ENCODE measurements around the gene GMPR2. TPM values are rescaled to one million over a fixed set of nuclear protein-coding genes. Genes with fewer than 3 reads are reported as not detected.

GMPR2 gene
- total RNA-seq, 1 donor from 2014 or later, result 55.8 TPM

DNA sequence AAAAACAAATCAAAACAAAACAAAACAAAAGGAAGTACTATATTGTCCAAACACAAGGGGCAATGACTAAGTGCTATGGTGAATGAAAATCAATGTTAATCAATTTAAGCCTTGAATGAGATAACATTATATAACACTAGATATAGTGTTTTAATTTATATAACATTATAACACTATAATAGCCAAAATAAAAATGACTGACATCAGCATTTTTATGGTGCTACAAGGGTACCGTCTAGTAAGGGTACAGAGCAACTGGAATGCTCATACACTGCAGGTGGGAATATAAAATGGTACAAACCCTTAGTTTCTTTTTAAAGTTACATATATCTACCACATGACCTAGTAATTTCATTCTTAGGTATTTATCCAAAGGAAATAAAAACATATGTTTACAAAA, 6.3 kb upstream of the GMPR2 start:
- Mint-ChIP-seq H3K9me3 (ENCODE audit: unreplicated experiment) (peaks cover 3% of the 10 kb centered on the region), H3K36me3 (ENCODE audit: unreplicated experiment) (no peaks in the 10 kb centered on the region), H3K27ac (ENCODE audit: unreplicated experiment) (no peak overlapping the region), H3K27me3 (ENCODE audit: unreplicated experiment) (no peaks in the 10 kb centered on the region), H3K4me3 (ENCODE audit: unreplicated experiment) (no peak overlapping the region), H3K4me1 (ENCODE audit: low read depth, unreplicated experiment) (no peaks in the 10 kb centered on the region)
- TF ChIP-seq, protein P1, sequence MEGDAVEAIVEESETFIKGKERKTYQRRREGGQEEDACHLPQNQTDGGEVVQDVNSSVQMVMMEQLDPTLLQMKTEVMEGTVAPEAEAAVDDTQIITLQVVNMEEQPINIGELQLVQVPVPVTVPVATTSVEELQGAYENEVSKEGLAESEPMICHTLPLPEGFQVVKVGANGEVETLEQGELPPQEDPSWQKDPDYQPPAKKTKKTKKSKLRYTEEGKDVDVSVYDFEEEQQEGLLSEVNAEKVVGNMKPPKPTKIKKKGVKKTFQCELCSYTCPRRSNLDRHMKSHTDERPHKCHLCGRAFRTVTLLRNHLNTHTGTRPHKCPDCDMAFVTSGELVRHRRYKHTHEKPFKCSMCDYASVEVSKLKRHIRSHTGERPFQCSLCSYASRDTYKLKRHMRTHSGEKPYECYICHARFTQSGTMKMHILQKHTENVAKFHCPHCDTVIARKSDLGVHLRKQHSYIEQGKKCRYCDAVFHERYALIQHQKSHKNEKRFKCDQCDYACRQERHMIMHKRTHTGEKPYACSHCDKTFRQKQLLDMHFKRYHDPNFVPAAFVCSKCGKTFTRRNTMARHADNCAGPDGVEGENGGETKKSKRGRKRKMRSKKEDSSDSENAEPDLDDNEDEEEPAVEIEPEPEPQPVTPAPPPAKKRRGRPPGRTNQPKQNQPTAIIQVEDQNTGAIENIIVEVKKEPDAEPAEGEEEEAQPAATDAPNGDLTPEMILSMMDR (IDR thresholded peaks at IDR 0.05; ENCODE audit: partially characterized antibody, unreplicated experiment), result no peak
- DNase-seq, result no peak

DNA sequence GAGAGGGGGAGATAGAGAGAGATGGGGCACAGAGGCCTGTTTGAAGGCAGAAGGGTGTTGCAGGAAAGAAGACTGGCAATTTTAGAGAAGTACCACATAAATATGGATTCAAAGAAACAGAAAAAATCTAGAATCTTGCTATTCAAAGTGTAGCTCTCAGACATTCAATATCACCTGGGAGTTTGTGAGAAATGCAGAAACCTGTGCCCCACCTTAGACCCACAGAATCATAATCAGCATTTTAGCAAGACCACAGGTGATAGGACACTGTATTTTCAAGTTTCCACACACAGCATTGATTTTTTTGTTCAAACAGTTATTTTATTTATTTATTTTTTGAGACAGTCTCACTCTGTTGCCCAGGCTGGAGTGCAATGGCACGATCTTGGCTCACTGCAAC, 3.8 kb upstream of the GMPR2 start:
- peaks cover 4% of the 10 kb centered on the region for H3K4me1 Mint-ChIP-seq (ENCODE audit: low read depth, unreplicated experiment)

DNA sequence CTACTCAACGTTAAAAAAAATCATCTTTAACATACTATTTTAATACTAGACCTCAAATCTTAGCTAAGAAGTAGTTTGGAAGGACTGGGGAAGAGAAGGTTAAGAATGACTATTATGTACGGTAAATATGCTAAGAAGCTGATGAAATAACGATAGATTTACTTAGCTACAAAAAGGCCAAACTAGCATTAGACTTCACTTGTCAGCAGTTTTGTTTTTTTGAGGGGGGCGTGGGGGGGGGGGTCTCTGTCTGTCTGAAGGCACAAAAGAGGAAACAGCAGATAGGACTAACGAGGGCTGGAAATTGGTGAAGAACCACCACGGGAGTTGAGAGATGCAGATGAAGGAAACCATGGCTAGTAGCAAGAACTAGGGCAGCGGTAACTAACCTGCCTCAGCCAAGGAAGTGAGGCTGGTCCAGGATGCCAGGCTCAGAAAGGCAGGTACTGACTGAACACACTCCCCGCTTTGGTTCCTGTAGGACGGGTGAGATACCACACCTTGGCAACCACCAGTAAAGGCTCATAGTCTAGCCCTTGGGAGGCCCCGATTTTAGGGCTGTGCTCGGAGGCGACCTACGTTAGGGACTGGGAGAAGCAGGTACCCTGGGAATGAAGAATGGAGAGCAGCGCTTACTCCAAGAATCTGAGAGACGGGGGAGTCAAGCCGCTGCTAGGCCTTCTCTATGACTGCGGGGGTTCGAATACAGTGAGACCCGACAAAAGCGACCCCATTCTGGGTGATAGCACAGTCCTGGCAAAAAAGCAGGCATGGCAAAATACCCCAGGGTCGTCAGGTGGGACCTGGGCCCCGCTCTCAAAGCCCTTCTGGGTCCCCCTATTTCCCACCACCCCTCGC, 1.2 kb upstream of the GMPR2 start:
- peak overlapping the region; percentile 84 for H3K27ac Mint-ChIP-seq (ENCODE audit: unreplicated experiment)
- H3K9me3 Mint-ChIP-seq (ENCODE audit: unreplicated experiment), result peaks cover 6% of the 10 kb centered on the region
- H3K4me1 Mint-ChIP-seq (ENCODE audit: low read depth, unreplicated experiment), result peaks cover 4% of the 10 kb centered on the region
- TF ChIP-seq, protein P1 (IDR thresholded peaks at IDR 0.05; ENCODE audit: partially characterized antibody, unreplicated experiment), result no peak
- H3K4me3 Mint-ChIP-seq (ENCODE audit: unreplicated experiment), result peak overlapping the region; percentile 97
- no peaks in the 10 kb centered on the region for H3K36me3 Mint-ChIP-seq (ENCODE audit: unreplicated experiment)
- DNase-seq, result no peak
- peaks cover 3% of the 10 kb centered on the region for H3K27me3 Mint-ChIP-seq (ENCODE audit: unreplicated experiment)

More for the DNA sequence above, 3.8 kb upstream of the GMPR2 start:
- DNase-seq, result no peak
- H3K9me3 Mint-ChIP-seq (ENCODE audit: unreplicated experiment), result peaks cover 3% of the 10 kb centered on the region
- H3K27me3 Mint-ChIP-seq (ENCODE audit: unreplicated experiment), result peaks cover 3% of the 10 kb centered on the region
- H3K36me3 Mint-ChIP-seq (ENCODE audit: unreplicated experiment), result no peaks in the 10 kb centered on the region
- H3K4me3 Mint-ChIP-seq (ENCODE audit: unreplicated experiment), result no peak overlapping the region
- TF ChIP-seq, protein P1 (IDR thresholded peaks at IDR 0.05; ENCODE audit: partially characterized antibody, unreplicated experiment), result no peak
- H3K27ac Mint-ChIP-seq (ENCODE audit: unreplicated experiment), result no peak overlapping the region

DNA sequence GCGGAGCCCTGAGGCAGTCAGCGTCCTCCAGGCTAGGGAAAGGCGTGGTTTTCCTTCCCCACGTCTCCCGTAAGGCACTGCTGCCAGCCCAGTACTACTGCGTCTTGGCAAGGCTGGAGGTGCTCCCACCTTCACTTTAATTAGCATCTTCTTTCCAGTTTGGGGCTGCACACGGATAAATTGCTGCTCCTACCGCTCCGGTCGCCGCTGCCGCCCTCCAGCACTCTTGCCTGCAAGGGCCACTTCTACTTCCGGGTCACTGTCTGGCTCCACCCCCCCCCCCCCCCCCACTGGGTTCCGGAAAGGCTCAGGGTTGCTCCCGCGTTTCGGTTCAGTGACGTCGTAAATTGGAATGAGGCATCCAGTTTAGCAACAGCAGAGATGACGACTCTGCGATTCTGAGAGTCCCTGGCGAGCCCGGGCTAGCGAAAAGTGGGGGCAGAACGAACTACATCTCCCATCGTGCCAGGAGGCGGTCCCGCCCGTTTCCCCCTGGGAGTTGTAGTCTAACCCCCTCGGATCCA, 546 bp upstream of the GMPR2 start, which contains the start of gene NEDD8:
Gene NEDD8 (minus strand): TSS at position 247 of the 524 bp plus-strand sequence. CDS start 100 bp downstream, at position 147.
- Mint-ChIP-seq H3K4me1 (ENCODE audit: low read depth, unreplicated experiment) (peaks cover 4% of the 10 kb centered on the region), H3K9me3 (ENCODE audit: unreplicated experiment) (peaks cover 6% of the 10 kb centered on the region)
- DNase-seq, result peak; percentile 79

More for the DNA sequence above, 546 bp upstream of the GMPR2 start, which contains the start of gene NEDD8:
- Mint-ChIP-seq H3K27ac (ENCODE audit: unreplicated experiment) (peak within 1 kb of the TSS; percentile 84), H3K4me3 (ENCODE audit: unreplicated experiment) (peak within 1 kb of the TSS; percentile 97), H3K36me3 (ENCODE audit: unreplicated experiment) (no peaks in the 10 kb centered on the region), H3K27me3 (ENCODE audit: unreplicated experiment) (peaks cover 3% of the 10 kb centered on the region)
- TF ChIP-seq, protein P1 (IDR thresholded peaks at IDR 0.05; ENCODE audit: partially characterized antibody, unreplicated experiment), result no peak
